ENCODE measurements around the gene IGDCC3.

DNA sequence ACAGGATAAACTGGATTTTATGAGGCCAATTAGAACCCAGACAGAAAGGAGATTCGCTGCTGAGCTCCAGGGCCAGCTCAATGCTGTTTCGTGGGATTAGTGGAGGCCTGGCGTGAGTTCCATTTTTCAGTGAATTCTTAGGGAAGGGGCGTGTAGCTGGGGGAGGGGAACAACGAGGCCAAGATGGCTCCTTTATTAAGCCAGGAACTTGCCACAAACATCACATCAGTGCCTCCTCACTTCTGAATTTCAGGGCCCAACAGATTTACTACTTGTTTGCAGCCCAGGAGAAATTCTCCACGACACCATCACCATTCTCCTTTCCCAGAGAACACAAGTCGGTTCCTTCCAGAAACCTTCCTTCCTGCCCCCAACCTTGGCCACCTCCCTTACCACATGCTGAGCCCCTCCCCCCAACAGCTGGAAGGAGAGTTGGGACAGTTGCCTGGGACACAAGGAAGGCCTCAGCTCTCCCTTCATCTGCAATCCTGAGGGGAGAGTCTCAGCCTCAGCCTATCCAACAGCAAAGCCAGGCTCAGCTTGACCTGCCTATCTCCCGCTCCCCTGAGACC lies 39.1 kb upstream of the IGDCC3 start:
- TF ChIP-seq EZH2 (IDR thresholded peaks at IDR 0.05; ENCODE audit: borderline replicate concordance, low read depth, low read length, severe bottlenecking): no peak
- no peak for TF ChIP-seq MYC (IDR thresholded peaks at IDR 0.05; ENCODE audit: low read depth, low read length)
